B cell (primary cell): ENCODE data around the gene IRF2BPL. TPM values are rescaled to one million over a fixed set of nuclear protein-coding genes. Genes with fewer than 3 reads are reported as not detected.

Experiments
- ATAC-seq: fragments of 200-7000 bp; cut with Tn5 transposase; one replicate; pipeline ENCODE4 v1.10.0; 2021; ENCODE audit warnings: low read depth, mild to moderate bottlenecking, moderate number of reproducible peaks, moderate library complexity
- CTCF ChIA-PET: fragments of 350-600 bp; sonication (Branson Sonifier 250); formaldehyde crosslinking; loops from one replicate; lab custom pipeline; 2021; ENCODE audit warnings: antibody characterized with exemption, inconsistent platforms; lab: Charles Lee
- POLR2A ChIA-PET: fragments of 350-600 bp; sonication (Branson Sonifier 250); formaldehyde crosslinking; loops from one replicate; lab custom pipeline; 2021; ENCODE audit warnings: antibody characterized with exemption; lab: Charles Lee
- DNase-seq: peaks from one replicate; pipeline ENCODE4 v3.0.0; 2013
- H2AFZ ChIP-seq: 2 replicates; pipeline ENCODE4 v1.6.1; 2012; ENCODE audit warnings: mild to moderate bottlenecking, low read depth, low read length; ENCODE audit not compliant: insufficient read depth, poor library complexity, severe bottlenecking
- H3K27ac ChIP-seq, 2 donors: 1 replicate in 1 of 2; 2 replicates in 1 of 2; pipeline ENCODE4 v1.5.1; 2012 to 2013; ENCODE audit warnings: low read length in 2 of 2, mild to moderate bottlenecking in 2 of 2, moderate library complexity in 1 of 2
- H3K27me3 ChIP-seq, 4 experiments: fragments of 200-600 bp in 1 of 4; sonication (generic) in 1 of 4; replicated peaks in 1 of 4; 1 replicate in 2 of 4; 2 replicates in 2 of 4; pipeline versions ENCODE4 v1.6.1 to v1.7.0; 2013 to 2016; ENCODE audit warnings: low read length in 3 of 4, mild to moderate bottlenecking in 2 of 4, mixed read lengths in 1 of 4, moderate library complexity in 1 of 4; ENCODE audit not compliant: insufficient read depth in 4 of 4, control insufficient read depth in 3 of 4; ENCODE audit errors: control extremely low read depth in 1 of 4
- H3K36me3 ChIP-seq, 2 experiments: replicated peaks in 1 of 2; 1 replicate in 1 of 2; 2 replicates in 1 of 2; pipeline versions ENCODE4 v1.6.1 to v1.7.1; 2013; ENCODE audit warnings: low read length in 1 of 2; ENCODE audit not compliant: insufficient read depth in 2 of 2, control insufficient read depth in 1 of 2; ENCODE audit errors: control extremely low read depth in 1 of 2, extremely low read depth in 1 of 2
- H3K4me1 ChIP-seq, 2 donors: fragments of 200-600 bp in 1 of 2; sonication (generic) in 1 of 2; 1 replicate in 1 of 2; 2 replicates in 1 of 2; pipeline versions ENCODE4 v1.5.1 to v1.6.1; 2013 to 2017; ENCODE audit warnings: low read length in 2 of 2; ENCODE audit not compliant: control insufficient read depth in 2 of 2, insufficient read depth in 2 of 2
- H3K4me2 ChIP-seq: replicated peaks from 2 replicates; pipeline ENCODE3; 2012; ENCODE audit warnings: mild to moderate bottlenecking, low read depth, low read length; ENCODE audit not compliant: poor library complexity, severe bottlenecking
- H3K4me3 ChIP-seq, 5 experiments: fragments of 200-600 bp in 1 of 5; sonication (generic) in 1 of 5; 1 replicate in 3 of 5; 2 replicates in 2 of 5; pipeline versions ENCODE4 v1.5.1 to v1.7.0; 2011 to 2016; ENCODE audit warnings: low read length in 4 of 5, mild to moderate bottlenecking in 4 of 5, low read depth in 2 of 5, control low read depth in 1 of 5, moderate library complexity in 1 of 5; ENCODE audit not compliant: insufficient read depth in 1 of 5; ENCODE audit errors: control extremely low read depth in 1 of 5, extremely low read depth in 1 of 5
- H3K79me2 ChIP-seq: fragments of 200-600 bp; sonication (generic); one replicate; pipeline ENCODE4 v1.6.0; 2016; ENCODE audit warnings: low read length; ENCODE audit not compliant: control insufficient read depth, insufficient read depth
- H3K9ac ChIP-seq: fragments of 200-600 bp; sonication (generic); 2 replicates; pipeline ENCODE4 v1.6.1; 2017; ENCODE audit warnings: mild to moderate bottlenecking, low read length, moderate library complexity
- H3K9me3 ChIP-seq, 3 donors: one replicate each; pipeline versions ENCODE4 v1.6.1 to v1.7.1; 2013; ENCODE audit warnings: low read length in 2 of 3; ENCODE audit not compliant: control insufficient read depth in 2 of 3, insufficient read depth in 1 of 3; ENCODE audit errors: control extremely low read depth in 1 of 3
- H4K20me1 ChIP-seq: 2 replicates; pipeline ENCODE4 v1.6.0; 2012; ENCODE audit warnings: mild to moderate bottlenecking, low read length; ENCODE audit not compliant: insufficient read depth, control insufficient read depth, poor library complexity, severe bottlenecking
- H3K27ac Mint-ChIP-seq: one replicate; pipeline ENCODE4 v1.8.0; 2021; ENCODE audit warnings: mixed read lengths
- H3K27me3 Mint-ChIP-seq: one replicate; pipeline ENCODE4 v1.8.0; 2021; ENCODE audit warnings: mixed read lengths
- H3K4me1 Mint-ChIP-seq: one replicate; pipeline ENCODE4 v1.8.0; 2021; ENCODE audit warnings: mixed read lengths
- H3K4me3 Mint-ChIP-seq: one replicate; pipeline ENCODE4 v1.8.0; 2021; ENCODE audit warnings: mixed read lengths
- H3K9me3 Mint-ChIP-seq: one replicate; pipeline ENCODE4 v1.8.0; 2022; ENCODE audit warnings: mixed read lengths; ENCODE audit not compliant: insufficient read depth
- EZH2 ChIP-seq: IDR thresholded peaks from 2 replicates; pipeline ENCODE4 v1.6.1; 2012; ENCODE audit warnings: borderline replicate concordance, low read depth, mild to moderate bottlenecking, moderate library complexity, low read length; ENCODE audit not compliant: insufficient read depth, poor library complexity, severe bottlenecking
- WGBS: methylation state at CpG from one replicate; pipeline ENCODE4 v1.1.5; 2013; ENCODE audit warnings: missing lambda C conversion rate; ENCODE audit not compliant: insufficient coverage; 5-methylcytosine and 5-hydroxymethylcytosine counted together
- intact Hi-C: fragments of 100-400 bp; cut with micrococcal nuclease; formaldehyde crosslinking; loops from one replicate; pipeline ENCODE4 v1.10.0; 2022
- polyA plus RNA-seq: library from polyadenylated mRNA; depleted of rRNA; stranded (reverse); fragments of >200 nt; gene quantifications from 2 replicates; pipeline ENCODE4 v1.2.3, GENCODE V29; 2012
- total RNA-seq, 2 donors: library from RNA; stranded (reverse); fragments of 120-200 nt in 1 of 2; gene quantifications; 1 replicate in 1 of 2; 2 replicates in 1 of 2; pipeline versions ENCODE4 v1.2.3 to v1.2.4, GENCODE V29; 2013 to 2022
- TF ChIP-seq, protein P1 (sequence below): fragments of 200-600 bp; IDR thresholded peaks from one replicate; pipeline ENCODE4 v1.8.0; 2022; ENCODE audit warnings: antibody characterized with exemption, mild to moderate bottlenecking

Gene IRF2BPL
- total and polyA plus RNA-seq, 2 donors (not counting 1 experiment from before 2014, with no cell fraction given): 27.9 to 34.0 TPM

- Histone ChIP-seq H3K9ac (peak overlapping the region; percentile 92), H3K36me3 (no peaks in the 10 kb centered on the region), H3K27ac (peak overlapping the region; percentile 97 to 99), H4K20me1 (no peaks in the 10 kb centered on the region), H3K27me3 (no peaks in the 10 kb centered on the region), H2AFZ (peak overlapping the region; percentile 36), H3K9me3 (no peaks in the 10 kb centered on the region), H3K4me3 (peak overlapping the region; percentile 63 to 86 (median 65)), H3K4me1 (peaks cover 45 to 56% of the 10 kb centered on the region in 2 donors), H3K4me2 (peak overlapping the region; percentile 91), H3K79me2 (peaks cover 12% of the 10 kb centered on the region)
- H3K27ac Mint-ChIP-seq: peak overlapping the region; percentile 95
- peak; percentile 82 for DNase-seq
- ChIA-PET POLR2A (interaction anchor here (0.6 to 2.9 kb wide), 6 partner anchors 12 to 116 kb away, joined by 3 to 8 read pairs (median 4); no protein-coding TSS in a partner anchor), CTCF (interaction anchor here (0.8 to 2.3 kb wide), 3 partner anchors 71 to 86 kb away, joined by 3 to 9 read pairs (median 7); no protein-coding TSS in a partner anchor)
- no peaks in the 10 kb centered on the region for H3K9me3 Mint-ChIP-seq
- peak overlapping the region; percentile 93 for H3K4me3 Mint-ChIP-seq
- no peak for TF ChIP-seq EZH2
- TF ChIP-seq, protein P1, sequence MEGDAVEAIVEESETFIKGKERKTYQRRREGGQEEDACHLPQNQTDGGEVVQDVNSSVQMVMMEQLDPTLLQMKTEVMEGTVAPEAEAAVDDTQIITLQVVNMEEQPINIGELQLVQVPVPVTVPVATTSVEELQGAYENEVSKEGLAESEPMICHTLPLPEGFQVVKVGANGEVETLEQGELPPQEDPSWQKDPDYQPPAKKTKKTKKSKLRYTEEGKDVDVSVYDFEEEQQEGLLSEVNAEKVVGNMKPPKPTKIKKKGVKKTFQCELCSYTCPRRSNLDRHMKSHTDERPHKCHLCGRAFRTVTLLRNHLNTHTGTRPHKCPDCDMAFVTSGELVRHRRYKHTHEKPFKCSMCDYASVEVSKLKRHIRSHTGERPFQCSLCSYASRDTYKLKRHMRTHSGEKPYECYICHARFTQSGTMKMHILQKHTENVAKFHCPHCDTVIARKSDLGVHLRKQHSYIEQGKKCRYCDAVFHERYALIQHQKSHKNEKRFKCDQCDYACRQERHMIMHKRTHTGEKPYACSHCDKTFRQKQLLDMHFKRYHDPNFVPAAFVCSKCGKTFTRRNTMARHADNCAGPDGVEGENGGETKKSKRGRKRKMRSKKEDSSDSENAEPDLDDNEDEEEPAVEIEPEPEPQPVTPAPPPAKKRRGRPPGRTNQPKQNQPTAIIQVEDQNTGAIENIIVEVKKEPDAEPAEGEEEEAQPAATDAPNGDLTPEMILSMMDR: no peak
- intact Hi-C loops: loop anchor here (2.0 kb wide), 1 partner anchor 220 kb away; the partner anchor contains the start of gene ANGEL1
- H3K4me1 Mint-ChIP-seq: peaks cover 62% of the 10 kb centered on the region
- H3K27me3 Mint-ChIP-seq: no peaks in the 10 kb centered on the region
- 22% methylated on average over 47 of the region's 50 CpGs for WGBS
- no peak for ATAC-seq
These were observed 4.5 kb upstream of the IRF2BPL start for GRCh38 chr14:77032844-77033621.

- Histone ChIP-seq H4K20me1 (no peaks in the 10 kb centered on the region), H3K27me3 (no peaks in the 10 kb centered on the region), H3K36me3 (no peaks in the 10 kb centered on the region), H3K79me2 (peaks cover 12% of the 10 kb centered on the region), H3K4me1 (peaks cover 39 to 51% of the 10 kb centered on the region in 2 donors), H3K9me3 (no peaks in the 10 kb centered on the region), H2AFZ (peak overlapping the region; percentile 36), H3K27ac (peak overlapping the region; percentile 97 to 99), H3K9ac (peak overlapping the region; percentile 92), H3K4me3 (peak overlapping the region in 3 of 5 experiments; percentile 63 to 86 (median 75)), H3K4me2 (peak overlapping the region; percentile 91)
- Mint-ChIP-seq H3K9me3 (no peaks in the 10 kb centered on the region), H3K4me1 (peaks cover 56% of the 10 kb centered on the region), H3K27me3 (no peaks in the 10 kb centered on the region), H3K27ac (peak overlapping the region; percentile 95), H3K4me3 (peak overlapping the region; percentile 93)
- intact Hi-C loops: loop anchor here (2.0 kb wide), 1 partner anchor 220 kb away; the partner anchor contains the start of gene ANGEL1
- DNase-seq (no peak), ATAC-seq (no peak)
- POLR2A ChIA-PET: no interaction called here
- CTCF ChIA-PET: interaction anchor here (0.8 to 2.3 kb wide), 3 partner anchors 70 to 85 kb away, joined by 3 to 9 read pairs (median 3); no protein-coding TSS in a partner anchor
- TF ChIP-seq, protein P1: no peak
- no peak for TF ChIP-seq EZH2
- 73% methylated on average over 6 of the region's 12 CpGs for WGBS
These were observed 4.0 kb upstream of the IRF2BPL start for GRCh38 chr14:77032491-77032843.
